Hepatocyte (in vitro differentiated cells): Measurements from ENCODE around the gene REV1.

ENCODE experiments used
- CTCF ChIP-seq: fragments of 200-600 bp; sonication (generic); IDR thresholded peaks from 2 replicates; pipeline ENCODE4 v1.5.1; 2016; ENCODE audit warnings: antibody characterized with exemption, mild to moderate bottlenecking; ENCODE audit not compliant: poor library complexity
- EZH2 ChIP-seq: fragments of 200-600 bp; sonication (generic); IDR thresholded peaks from 2 replicates; pipeline ENCODE4 v1.6.1; 2016; ENCODE audit warnings: antibody characterized with exemption, mild to moderate bottlenecking, borderline replicate concordance
- EZH2phosphoT487 ChIP-seq: fragments of 200-600 bp; sonication (generic); IDR thresholded peaks from one replicate; pipeline ENCODE4 v1.6.1; 2018; ENCODE audit warnings: antibody characterized with exemption, mild to moderate bottlenecking, low read depth, moderate library complexity; ENCODE audit not compliant: unreplicated experiment, severe bottlenecking

- TF ChIP-seq CTCF (no peak), EZH2 (no peak), EZH2phosphoT487 (no peak)
These were observed 49.8 kb downstream of the REV1 start for GRCh38 chr2:99439971-99440505.
